ENCODE results near the gene NREP. TPM values are rescaled to one million over a fixed set of nuclear protein-coding genes. Genes with fewer than 3 reads are reported as not detected.

NREP gene
- total and polyA plus RNA-seq, 4 donors, result 3.0 to 82.7 (median 9.8) TPM

GRCh38 chr5:111779922-111780292, 22.9 kb upstream of the NREP start:
- no peaks in the 10 kb centered on the region for H3K36me3 ChIP-seq (ENCODE audit: control insufficient read depth in 4 of 4, insufficient read depth in 3 of 4, low read depth in 1 of 4, low read length in 3 of 4)
- 62% methylated on average over 4 of the region's 4 CpGs for WGBS
- H3K27ac ChIP-seq (ENCODE audit: low read depth in 1 of 2, low read length in 2 of 2), result no peak overlapping the region
- peaks cover 0 to 9% (median 3%) of the 10 kb centered on the region in 4 donors for H3K4me1 ChIP-seq (ENCODE audit: control insufficient read depth in 4 of 4, insufficient read depth in 4 of 4, low read length in 3 of 4)
- H3K9me3 ChIP-seq (ENCODE audit: control insufficient read depth in 4 of 4, low read length in 3 of 4), result no peaks in the 10 kb centered on the region
- no peak for TF ChIP-seq FOXA1 (IDR thresholded peaks at IDR 0.05)
- TF ChIP-seq, protein P1, sequence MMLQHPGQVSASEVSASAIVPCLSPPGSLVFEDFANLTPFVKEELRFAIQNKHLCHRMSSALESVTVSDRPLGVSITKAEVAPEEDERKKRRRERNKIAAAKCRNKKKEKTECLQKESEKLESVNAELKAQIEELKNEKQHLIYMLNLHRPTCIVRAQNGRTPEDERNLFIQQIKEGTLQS (IDR thresholded peaks at IDR 0.05), result no peak
- TF ChIP-seq, protein P2, sequence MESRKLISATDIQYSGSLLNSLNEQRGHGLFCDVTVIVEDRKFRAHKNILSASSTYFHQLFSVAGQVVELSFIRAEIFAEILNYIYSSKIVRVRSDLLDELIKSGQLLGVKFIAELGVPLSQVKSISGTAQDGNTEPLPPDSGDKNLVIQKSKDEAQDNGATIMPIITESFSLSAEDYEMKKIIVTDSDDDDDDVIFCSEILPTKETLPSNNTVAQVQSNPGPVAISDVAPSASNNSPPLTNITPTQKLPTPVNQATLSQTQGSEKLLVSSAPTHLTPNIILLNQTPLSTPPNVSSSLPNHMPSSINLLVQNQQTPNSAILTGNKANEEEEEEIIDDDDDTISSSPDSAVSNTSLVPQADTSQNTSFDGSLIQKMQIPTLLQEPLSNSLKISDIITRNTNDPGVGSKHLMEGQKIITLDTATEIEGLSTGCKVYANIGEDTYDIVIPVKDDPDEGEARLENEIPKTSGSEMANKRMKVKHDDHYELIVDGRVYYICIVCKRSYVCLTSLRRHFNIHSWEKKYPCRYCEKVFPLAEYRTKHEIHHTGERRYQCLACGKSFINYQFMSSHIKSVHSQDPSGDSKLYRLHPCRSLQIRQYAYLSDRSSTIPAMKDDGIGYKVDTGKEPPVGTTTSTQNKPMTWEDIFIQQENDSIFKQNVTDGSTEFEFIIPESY (IDR thresholded peaks at IDR 0.05), result no peak
- no peak for TF ChIP-seq CTCF (IDR thresholded peaks at IDR 0.05; ENCODE audit: low read depth, low read length, missing input control)
- TF ChIP-seq TAF1 (conservative IDR thresholded peaks at IDR 0.05), result no peak
- TF ChIP-seq JUND (IDR thresholded peaks at IDR 0.05), result no peak
- no peak overlapping the region for H3K9ac ChIP-seq (ENCODE audit: low read depth in 1 of 2, low read length in 2 of 2)
- no peak overlapping the region for H3K4me3 ChIP-seq (ENCODE audit: low read depth in 1 of 3, low read length in 3 of 3)
- DNase-seq (ENCODE audit: low spot score), result no peak
- H3K27me3 ChIP-seq (ENCODE audit: control insufficient read depth in 4 of 4, insufficient read depth in 4 of 4, low read length in 3 of 4), result no peaks in the 10 kb centered on the region

- Histone ChIP-seq H3K27ac (ENCODE audit: low read depth in 1 of 2, low read length in 2 of 2) (no peak overlapping the region), H3K4me1 (ENCODE audit: control insufficient read depth in 4 of 4, insufficient read depth in 4 of 4, low read length in 3 of 4) (peaks cover 0 to 9% (median 3%) of the 10 kb centered on the region in 4 donors), H3K27me3 (ENCODE audit: control insufficient read depth in 4 of 4, insufficient read depth in 4 of 4, low read length in 3 of 4) (no peaks in the 10 kb centered on the region), H3K9me3 (ENCODE audit: control insufficient read depth in 4 of 4, low read length in 3 of 4) (no peaks in the 10 kb centered on the region), H3K36me3 (ENCODE audit: control insufficient read depth in 4 of 4, insufficient read depth in 3 of 4, low read depth in 1 of 4, low read length in 3 of 4) (no peaks in the 10 kb centered on the region), H3K4me3 (ENCODE audit: low read depth in 1 of 3, low read length in 3 of 3) (no peak overlapping the region), H3K9ac (ENCODE audit: low read depth in 1 of 2, low read length in 2 of 2) (no peak overlapping the region)
- no peak for DNase-seq (ENCODE audit: low spot score)
- 84% methylated on average over 3 of the region's 3 CpGs for WGBS
- TF ChIP-seq HNF4A (conservative IDR thresholded peaks at IDR 0.05) (no peak), HNF4G (IDR thresholded peaks at IDR 0.05) (no peak), RAD21 (IDR thresholded peaks at IDR 0.05) (no peak), SP1 (IDR thresholded peaks at IDR 0.05) (no peak)
These were observed 22.4 kb upstream of the NREP start for GRCh38 chr5:111779260-111779921.

DNA sequence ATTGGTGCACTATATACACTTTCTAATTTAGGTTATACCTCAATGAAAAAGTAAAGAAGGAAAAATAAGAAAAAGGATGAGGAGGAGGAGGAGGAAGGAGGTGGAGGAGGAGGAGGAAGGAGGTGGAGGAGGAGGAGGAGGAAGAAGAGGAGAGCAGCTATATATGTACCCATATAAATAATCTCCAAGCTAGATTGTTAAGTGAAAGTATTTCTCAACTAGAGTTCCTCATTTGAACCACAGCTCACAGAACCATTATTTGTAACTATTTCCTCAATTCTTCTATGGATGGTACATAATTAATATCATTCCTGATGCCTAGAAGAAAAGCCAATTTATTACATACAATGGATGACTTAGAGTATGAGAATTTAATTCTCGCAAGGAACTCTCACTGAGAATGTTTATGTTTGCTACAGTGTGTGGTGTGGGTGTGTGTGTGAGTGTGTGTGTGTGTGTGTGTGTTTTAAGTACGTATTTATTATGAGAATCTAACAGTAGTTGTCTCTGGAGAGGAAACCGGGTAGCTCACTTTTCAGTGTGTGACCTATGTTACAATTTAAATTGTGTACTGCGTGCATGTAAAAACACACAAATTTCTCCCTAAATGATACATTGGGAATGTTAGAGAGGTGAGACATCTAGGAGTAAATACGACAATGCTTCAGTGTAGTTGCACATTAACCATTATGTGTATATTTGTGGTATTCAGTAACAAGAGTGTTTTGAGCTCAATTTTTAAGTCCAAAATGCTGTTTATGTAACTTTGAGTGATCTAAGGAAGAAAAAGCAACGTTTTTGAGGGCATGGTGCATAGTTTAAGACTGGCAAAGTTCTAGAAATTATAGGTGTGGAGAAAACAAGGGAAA, 20.2 kb upstream of the NREP start:
- H3K9me3 ChIP-seq (ENCODE audit: control insufficient read depth in 4 of 4, low read length in 3 of 4), result no peaks in the 10 kb centered on the region
- TF ChIP-seq GABPA (IDR thresholded peaks at IDR 0.05 in 1 of 2, conservative IDR thresholded peaks at IDR 0.05 in 1 of 2), result no peak
- TF ChIP-seq CTCF (IDR thresholded peaks at IDR 0.05; ENCODE audit: low read depth, low read length, missing input control), result no peak
- TF ChIP-seq TAF1 (conservative IDR thresholded peaks at IDR 0.05), result no peak
- no peak for TF ChIP-seq FOXA1 (IDR thresholded peaks at IDR 0.05)
- TF ChIP-seq YY1 (IDR thresholded peaks at IDR 0.05), result no peak
- TF ChIP-seq, protein P2 (IDR thresholded peaks at IDR 0.05), result no peak
- peak; percentile 16 for TF ChIP-seq FOXA2 (IDR thresholded peaks at IDR 0.05)
- TF ChIP-seq SP1 (IDR thresholded peaks at IDR 0.05), result no peak
- no peak for TF ChIP-seq HNF4A (conservative IDR thresholded peaks at IDR 0.05)
- H3K4me3 ChIP-seq (ENCODE audit: low read depth in 1 of 3, low read length in 3 of 3), result no peak overlapping the region
- H3K27ac ChIP-seq (ENCODE audit: low read depth in 1 of 2, low read length in 2 of 2), result no peak overlapping the region
- no peaks in the 10 kb centered on the region for H3K27me3 ChIP-seq (ENCODE audit: control insufficient read depth in 4 of 4, insufficient read depth in 4 of 4, low read length in 3 of 4)
- H3K9ac ChIP-seq (ENCODE audit: low read depth in 1 of 2, low read length in 2 of 2), result no peak overlapping the region
- DNase-seq (ENCODE audit: low spot score), result no peak
- peaks cover 0 to 9% (median 3%) of the 10 kb centered on the region in 4 donors for H3K4me1 ChIP-seq (ENCODE audit: control insufficient read depth in 4 of 4, insufficient read depth in 4 of 4, low read length in 3 of 4)
- 39% methylated on average over 6 of the region's 6 CpGs for WGBS
- no peaks in the 10 kb centered on the region for H3K36me3 ChIP-seq (ENCODE audit: control insufficient read depth in 4 of 4, insufficient read depth in 3 of 4, low read depth in 1 of 4, low read length in 3 of 4)

Measured in liver (tissue), 9 donors.